ENCODE results near the gene ABT1.

The ABT1 gene

GRCh38 chr6:26607434-26608230 lies 10.9 kb downstream of the ABT1 start:
- peak; percentile 81 to 86 for ATAC-seq

DNA sequence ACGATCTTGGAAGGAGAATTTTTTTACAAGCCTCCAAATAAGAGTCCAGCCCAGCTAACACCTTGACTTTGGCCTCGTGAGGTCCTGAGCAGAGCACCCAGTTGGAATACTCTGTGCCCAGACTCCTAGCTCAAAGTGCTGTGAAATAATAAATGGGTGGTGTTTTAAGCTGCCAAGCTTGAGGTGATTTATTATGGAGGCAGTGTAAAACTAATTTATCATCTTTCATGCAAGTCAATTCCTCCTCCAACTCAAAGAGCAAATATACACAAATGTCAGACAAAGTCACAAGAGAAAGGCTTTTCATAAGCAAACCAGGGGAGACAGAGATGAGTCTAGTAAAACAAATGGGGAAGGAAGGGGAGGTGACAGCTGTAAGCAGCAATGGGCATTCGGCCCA lies 12.7 kb downstream of the ABT1 start:
- ATAC-seq, result no peak

DNA sequence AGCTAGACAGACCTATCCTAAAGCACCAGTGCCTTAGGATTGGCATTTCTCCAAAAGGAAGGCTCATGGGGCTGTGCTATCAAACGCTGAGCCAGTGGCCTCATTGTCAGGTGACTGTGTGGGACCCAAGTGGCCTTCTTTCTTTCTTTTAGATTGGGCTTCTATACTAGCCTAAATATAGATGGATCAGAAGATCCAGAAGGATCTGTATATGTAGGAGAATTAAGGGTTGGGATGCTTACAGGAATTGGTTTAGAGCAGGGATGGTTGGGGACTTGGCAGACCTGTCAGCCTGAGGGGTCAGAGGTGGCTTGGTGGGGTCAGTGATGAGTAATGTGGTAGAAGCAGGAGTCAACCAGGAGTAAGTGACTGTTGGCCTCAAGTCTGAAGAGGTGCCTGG lies 14.8 kb downstream of the ABT1 start:
- ATAC-seq, result no peak

- no peak for ATAC-seq
These were observed 16.4 kb downstream of the ABT1 start for GRCh38 chr6:26613201-26613600.

DNA sequence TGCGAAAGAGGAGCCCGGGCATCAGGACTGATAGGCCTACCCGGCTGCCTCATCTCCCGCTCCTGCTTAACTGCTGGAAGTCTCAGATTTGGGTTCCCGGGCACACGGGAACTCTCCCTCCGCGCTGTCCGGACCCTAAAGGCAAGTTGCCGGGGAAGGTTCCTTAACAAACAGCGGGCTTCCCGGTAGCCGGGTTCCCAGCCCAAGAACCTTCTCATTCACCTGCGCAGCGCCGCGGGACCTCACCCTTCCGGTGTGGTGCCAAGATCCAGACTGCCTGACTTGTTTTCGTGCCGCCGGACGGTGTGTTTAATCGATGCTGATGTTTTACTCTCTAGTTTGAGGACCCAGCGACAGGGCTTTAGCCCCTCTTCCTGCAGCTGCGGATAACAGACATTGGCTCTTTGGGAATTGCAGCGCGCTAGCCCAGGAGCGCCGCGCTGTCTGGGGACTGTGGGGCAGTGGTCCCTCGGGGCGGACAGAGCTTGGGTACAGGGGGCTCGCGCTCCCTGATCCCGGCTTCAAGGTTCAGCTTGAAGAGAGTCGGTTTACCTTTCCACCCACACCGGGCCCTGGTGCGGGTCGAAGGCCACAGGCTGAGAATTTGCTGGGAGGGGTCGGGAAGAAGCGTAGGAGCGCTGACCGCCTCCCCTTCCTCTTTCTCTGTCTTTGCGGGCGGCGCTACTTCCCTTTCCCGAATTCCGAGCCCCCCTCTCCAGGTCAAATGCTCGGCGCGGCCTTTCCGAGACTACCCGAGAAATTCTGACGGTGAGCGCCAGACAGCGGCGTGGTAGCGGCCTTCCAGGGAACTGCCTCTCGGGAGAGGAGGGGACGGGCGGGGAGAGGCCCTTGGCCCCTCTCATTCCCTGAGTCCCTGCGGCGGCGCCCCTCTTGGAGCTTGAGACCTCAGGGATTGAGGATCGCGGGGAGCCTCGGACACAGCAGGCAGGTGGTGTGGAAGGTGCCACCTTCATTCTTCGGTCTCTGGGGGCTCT lies 17.2 kb downstream of the ABT1 start:
- ATAC-seq, result peak in 1 of 2 donors; percentile 32

DNA sequence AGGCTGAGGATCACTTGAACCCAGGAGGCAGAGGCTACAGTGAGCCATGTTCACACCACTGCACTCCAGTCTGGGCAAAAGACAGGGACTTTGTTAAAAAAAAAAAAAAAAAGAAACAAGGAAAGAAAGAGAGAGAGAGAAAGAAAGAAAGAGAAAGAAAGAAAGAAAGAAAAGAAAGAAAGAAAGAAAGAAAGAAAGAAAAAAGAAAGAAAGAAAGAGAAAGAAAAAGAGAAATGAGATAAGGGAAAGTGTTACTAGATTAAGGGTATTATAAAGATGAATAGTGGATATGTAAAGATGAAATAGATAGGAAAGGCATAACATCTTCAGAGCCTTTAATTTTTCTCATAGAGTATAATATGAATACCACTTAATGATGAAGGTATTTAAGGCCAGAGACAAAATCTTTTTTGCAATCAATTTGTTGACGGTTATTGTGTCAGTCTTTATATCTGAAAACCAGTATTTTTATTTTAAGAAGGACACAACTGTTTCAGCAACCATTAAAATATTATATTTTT lies 26.6 kb downstream of the ABT1 start:
- no peak for ATAC-seq

GRCh38 chr6:26624557-26624956 lies 27.8 kb downstream of the ABT1 start:
- ATAC-seq, result no peak

- ATAC-seq, result no peak
These were observed 31.1 kb downstream of the ABT1 start for GRCh38 chr6:26627843-26628242.

- ATAC-seq, result no peak
These were observed 32.6 kb downstream of the ABT1 start for GRCh38 chr6:26629359-26629758.

- ATAC-seq, result no peak
These were observed 44.1 kb downstream of the ABT1 start for GRCh38 chr6:26640806-26641205.

- ATAC-seq, result no peak
These were observed 49.3 kb downstream of the ABT1 start for GRCh38 chr6:26646074-26646473.

Data from activated CD4-positive, CD25-positive, alpha-beta regulatory T cell treated with anti-CD3 and anti-CD28 coated beads, Interleukin-2, amount 50 U/mL, for 24 hours (primary cell).